K562 (cell line): ENCODE measurements around the gene WDCP.

Experiments used
- ATF2 ChIP-seq: sonication (generic); formaldehyde crosslinking; IDR thresholded peaks from 2 replicates; pipeline ENCODE4 v1.8.1; 2022; ENCODE audit warnings: missing genetic modification reagents
- CHCHD3 ChIP-seq: fragments of 250-450 bp; sonication (Bioruptor Pico); IDR thresholded peaks from 2 replicates; pipeline ENCODE4 v2.1.2; 2022; ENCODE audit warnings: mild to moderate bottlenecking
- EWSR1 ChIP-seq: fragments of 450-650 bp; IDR thresholded peaks from 2 replicates; pipeline ENCODE4 v1.6.1; 2018; ENCODE audit warnings: borderline replicate concordance, mild to moderate bottlenecking, low read depth, moderate library complexity; ENCODE audit not compliant: partially characterized antibody
- EZH2 ChIP-seq: IDR thresholded peaks from 2 replicates; pipeline ENCODE4 v1.6.1; 2012; ENCODE audit warnings: low read depth, mild to moderate bottlenecking, inconsistent platforms, low read length, borderline replicate concordance
- HMG20A ChIP-seq: fragments of 450-650 bp; formaldehyde crosslinking; conservative IDR thresholded peaks from 2 replicates; pipeline ENCODE4 v1.4.0; 2020; ENCODE audit warnings: mild to moderate bottlenecking, mixed read lengths
- JUN ChIP-seq, 2 experiments: sonication (generic) in 1 of 2; formaldehyde crosslinking in 1 of 2; IDR thresholded peaks; 2 replicates each; pipeline versions ENCODE4 v1.6.1 to v1.8.0; 2012 to 2022; ENCODE audit warnings: borderline replicate concordance in 2 of 2, mild to moderate bottlenecking in 2 of 2, improper control_type of control experiment in 1 of 2, low read depth in 1 of 2, low read length in 1 of 2, missing genetic modification reagents in 1 of 2
- POLR2A ChIP-seq: fragments of 450-650 bp; conservative IDR thresholded peaks from 2 replicates; pipeline ENCODE4 v1.6.1; 2016
- TF ChIP-seq, protein P1 (sequence below), 2 experiments: fragments of 450-650 bp; formaldehyde crosslinking in 1 of 2; IDR thresholded peaks; 2 replicates each; pipeline versions ENCODE4 v1.4.0 to v1.6.1; 2014 to 2020; ENCODE audit warnings: mild to moderate bottlenecking in 2 of 2, borderline replicate concordance in 1 of 2, low read depth in 1 of 2
- TF ChIP-seq, protein P2 (sequence below): fragments of 250-450 bp; sonication (Bioruptor Pico); IDR thresholded peaks from 2 replicates; pipeline ENCODE4 v1.5.0; 2020; ENCODE audit warnings: mild to moderate bottlenecking
- TF ChIP-seq, protein P3 (sequence below): fragments of 250-450 bp; sonication (Bioruptor Pico); IDR thresholded peaks from 2 replicates; pipeline ENCODE4 v1.4.0; 2020

DNA sequence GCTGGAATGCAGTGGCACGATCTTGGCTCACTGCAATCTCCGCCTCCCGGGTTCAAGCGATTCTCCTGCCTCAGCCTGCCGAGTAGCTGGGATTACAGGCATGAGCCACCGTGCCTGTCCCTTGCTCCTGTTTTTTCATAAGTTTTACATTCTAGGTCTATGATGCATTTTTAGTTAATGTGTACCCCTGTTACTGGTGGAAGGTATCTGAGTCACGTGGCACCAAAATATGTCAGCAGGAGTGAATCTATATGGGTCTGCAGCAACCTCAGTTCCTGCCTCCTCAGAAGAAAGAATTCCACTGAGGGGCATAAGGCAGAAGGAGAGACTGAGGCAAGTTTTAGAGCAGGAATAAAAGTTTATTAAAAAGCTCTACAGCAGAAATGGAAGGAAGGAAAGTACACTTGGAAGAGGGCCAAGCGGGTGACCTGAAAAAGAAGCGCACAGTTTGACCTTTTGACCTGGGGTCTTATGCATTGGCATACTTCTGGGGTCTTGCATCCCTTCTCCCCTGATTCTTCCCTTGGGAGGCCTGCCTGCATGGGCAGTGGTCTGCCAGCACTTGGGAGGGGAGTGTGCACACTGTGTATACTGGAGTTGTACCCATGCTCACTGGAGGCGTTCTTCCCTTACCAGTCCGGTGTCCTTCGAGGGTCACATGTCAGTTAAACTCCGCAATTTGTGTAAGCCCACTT, 38.4 kb downstream of the WDCP start:
- TF ChIP-seq CHCHD3 (CRISPR knock-in tag), result no peak
- TF ChIP-seq EZH2, result no peak
- TF ChIP-seq EWSR1, result no peak
- TF ChIP-seq JUN (IDR thresholded peaks at IDR 0.05; ENCODE audit: borderline replicate concordance, low read depth, low read length), result no peak
- TF ChIP-seq JUN (CRISPR knock-in tag; IDR thresholded peaks at IDR 0.05; ENCODE audit: borderline replicate concordance), result no peak
- TF ChIP-seq ATF2, result no peak
- TF ChIP-seq, protein P1, sequence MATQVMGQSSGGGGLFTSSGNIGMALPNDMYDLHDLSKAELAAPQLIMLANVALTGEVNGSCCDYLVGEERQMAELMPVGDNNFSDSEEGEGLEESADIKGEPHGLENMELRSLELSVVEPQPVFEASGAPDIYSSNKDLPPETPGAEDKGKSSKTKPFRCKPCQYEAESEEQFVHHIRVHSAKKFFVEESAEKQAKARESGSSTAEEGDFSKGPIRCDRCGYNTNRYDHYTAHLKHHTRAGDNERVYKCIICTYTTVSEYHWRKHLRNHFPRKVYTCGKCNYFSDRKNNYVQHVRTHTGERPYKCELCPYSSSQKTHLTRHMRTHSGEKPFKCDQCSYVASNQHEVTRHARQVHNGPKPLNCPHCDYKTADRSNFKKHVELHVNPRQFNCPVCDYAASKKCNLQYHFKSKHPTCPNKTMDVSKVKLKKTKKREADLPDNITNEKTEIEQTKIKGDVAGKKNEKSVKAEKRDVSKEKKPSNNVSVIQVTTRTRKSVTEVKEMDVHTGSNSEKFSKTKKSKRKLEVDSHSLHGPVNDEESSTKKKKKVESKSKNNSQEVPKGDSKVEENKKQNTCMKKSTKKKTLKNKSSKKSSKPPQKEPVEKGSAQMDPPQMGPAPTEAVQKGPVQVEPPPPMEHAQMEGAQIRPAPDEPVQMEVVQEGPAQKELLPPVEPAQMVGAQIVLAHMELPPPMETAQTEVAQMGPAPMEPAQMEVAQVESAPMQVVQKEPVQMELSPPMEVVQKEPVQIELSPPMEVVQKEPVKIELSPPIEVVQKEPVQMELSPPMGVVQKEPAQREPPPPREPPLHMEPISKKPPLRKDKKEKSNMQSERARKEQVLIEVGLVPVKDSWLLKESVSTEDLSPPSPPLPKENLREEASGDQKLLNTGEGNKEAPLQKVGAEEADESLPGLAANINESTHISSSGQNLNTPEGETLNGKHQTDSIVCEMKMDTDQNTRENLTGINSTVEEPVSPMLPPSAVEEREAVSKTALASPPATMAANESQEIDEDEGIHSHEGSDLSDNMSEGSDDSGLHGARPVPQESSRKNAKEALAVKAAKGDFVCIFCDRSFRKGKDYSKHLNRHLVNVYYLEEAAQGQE (IDR thresholded peaks at IDR 0.05; ENCODE audit: borderline replicate concordance), result no peak
- TF ChIP-seq, protein P1 (CRISPR knock-in tag; IDR thresholded peaks at IDR 0.05; ENCODE audit: low read depth), result no peak
- TF ChIP-seq, protein P2, sequence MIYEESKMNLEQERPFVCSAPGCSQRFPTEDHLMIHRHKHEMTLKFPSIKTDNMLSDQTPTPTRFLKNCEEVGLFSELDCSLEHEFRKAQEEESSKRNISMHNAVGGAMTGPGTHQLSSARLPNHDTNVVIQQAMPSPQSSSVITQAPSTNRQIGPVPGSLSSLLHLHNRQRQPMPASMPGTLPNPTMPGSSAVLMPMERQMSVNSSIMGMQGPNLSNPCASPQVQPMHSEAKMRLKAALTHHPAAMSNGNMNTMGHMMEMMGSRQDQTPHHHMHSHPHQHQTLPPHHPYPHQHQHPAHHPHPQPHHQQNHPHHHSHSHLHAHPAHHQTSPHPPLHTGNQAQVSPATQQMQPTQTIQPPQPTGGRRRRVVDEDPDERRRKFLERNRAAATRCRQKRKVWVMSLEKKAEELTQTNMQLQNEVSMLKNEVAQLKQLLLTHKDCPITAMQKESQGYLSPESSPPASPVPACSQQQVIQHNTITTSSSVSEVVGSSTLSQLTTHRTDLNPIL (CRISPR knock-in tag), result no peak
- TF ChIP-seq HMG20A (CRISPR knock-in tag), result no peak
- TF ChIP-seq POLR2A, result 0 out of 2 replicates have a peak, but pooled peaks have one; percentile 6
- TF ChIP-seq, protein P3, sequence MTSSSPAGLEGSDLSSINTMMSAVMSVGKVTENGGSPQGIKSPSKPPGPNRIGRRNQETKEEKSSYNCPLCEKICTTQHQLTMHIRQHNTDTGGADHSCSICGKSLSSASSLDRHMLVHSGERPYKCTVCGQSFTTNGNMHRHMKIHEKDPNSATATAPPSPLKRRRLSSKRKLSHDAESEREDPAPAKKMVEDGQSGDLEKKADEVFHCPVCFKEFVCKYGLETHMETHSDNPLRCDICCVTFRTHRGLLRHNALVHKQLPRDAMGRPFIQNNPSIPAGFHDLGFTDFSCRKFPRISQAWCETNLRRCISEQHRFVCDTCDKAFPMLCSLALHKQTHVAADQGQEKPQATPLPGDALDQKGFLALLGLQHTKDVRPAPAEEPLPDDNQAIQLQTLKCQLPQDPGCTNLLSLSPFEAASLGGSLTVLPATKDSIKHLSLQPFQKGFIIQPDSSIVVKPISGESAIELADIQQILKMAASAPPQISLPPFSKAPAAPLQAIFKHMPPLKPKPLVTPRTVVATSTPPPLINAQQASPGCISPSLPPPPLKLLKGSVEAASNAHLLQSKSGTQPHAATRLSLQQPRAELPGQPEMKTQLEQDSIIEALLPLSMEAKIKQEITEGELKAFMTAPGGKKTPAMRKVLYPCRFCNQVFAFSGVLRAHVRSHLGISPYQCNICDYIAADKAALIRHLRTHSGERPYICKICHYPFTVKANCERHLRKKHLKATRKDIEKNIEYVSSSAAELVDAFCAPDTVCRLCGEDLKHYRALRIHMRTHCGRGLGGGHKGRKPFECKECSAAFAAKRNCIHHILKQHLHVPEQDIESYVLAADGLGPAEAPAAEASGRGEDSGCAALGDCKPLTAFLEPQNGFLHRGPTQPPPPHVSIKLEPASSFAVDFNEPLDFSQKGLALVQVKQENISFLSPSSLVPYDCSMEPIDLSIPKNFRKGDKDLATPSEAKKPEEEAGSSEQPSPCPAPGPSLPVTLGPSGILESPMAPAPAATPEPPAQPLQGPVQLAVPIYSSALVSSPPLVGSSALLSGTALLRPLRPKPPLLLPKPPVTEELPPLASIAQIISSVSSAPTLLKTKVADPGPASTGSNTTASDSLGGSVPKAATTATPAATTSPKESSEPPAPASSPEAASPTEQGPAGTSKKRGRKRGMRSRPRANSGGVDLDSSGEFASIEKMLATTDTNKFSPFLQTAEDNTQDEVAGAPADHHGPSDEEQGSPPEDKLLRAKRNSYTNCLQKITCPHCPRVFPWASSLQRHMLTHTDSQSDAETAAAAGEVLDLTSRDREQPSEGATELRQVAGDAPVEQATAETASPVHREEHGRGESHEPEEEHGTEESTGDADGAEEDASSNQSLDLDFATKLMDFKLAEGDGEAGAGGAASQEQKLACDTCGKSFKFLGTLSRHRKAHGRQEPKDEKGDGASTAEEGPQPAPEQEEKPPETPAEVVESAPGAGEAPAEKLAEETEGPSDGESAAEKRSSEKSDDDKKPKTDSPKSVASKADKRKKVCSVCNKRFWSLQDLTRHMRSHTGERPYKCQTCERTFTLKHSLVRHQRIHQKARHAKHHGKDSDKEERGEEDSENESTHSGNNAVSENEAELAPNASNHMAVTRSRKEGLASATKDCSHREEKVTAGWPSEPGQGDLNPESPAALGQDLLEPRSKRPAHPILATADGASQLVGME, result no peak
